Measurements from ENCODE around the gene SNX13.
A peak's percentile ranks its signal among the peaks of the same experiment; 100 is the strongest.

The SNX13 gene

GRCh38 chr7:17773289-17773626 lies 167.0 kb downstream of the SNX13 start:
- no peak for DNase-seq

GRCh38 chr7:17772581-17773288 lies 167.6 kb downstream of the SNX13 start:
- no peak for DNase-seq

- DNase-seq = no peak
These were observed 168.3 kb downstream of the SNX13 start for GRCh38 chr7:17771901-17772408.

- no peak for DNase-seq
These were observed 169.5 kb downstream of the SNX13 start for GRCh38 chr7:17770710-17771375.

GRCh38 chr7:17769918-17770317 lies 170.4 kb downstream of the SNX13 start:
- DNase-seq = peak; percentile 27

- no peak for DNase-seq
These were observed 182.3 kb downstream of the SNX13 start for GRCh38 chr7:17758008-17758407.

GRCh38 chr7:17746020-17746530 lies 194.2 kb downstream of the SNX13 start:
- DNase-seq = no peak

GRCh38 chr7:17745610-17746009 lies 194.7 kb downstream of the SNX13 start:
- no peak for DNase-seq

GRCh38 chr7:17743316-17743715 lies 197.0 kb downstream of the SNX13 start:
- no peak for DNase-seq

- DNase-seq = no peak
These were observed 198.9 kb downstream of the SNX13 start for GRCh38 chr7:17741426-17741825.

Data from NCI-H1436 treated with DMSO at 0.1 percent for 48 hours (cell line).